ENCODE results near the gene METTL25. TPM values are rescaled to one million over a fixed set of nuclear protein-coding genes. Genes with fewer than 3 reads are reported as not detected.

METTL25 gene
- total RNA-seq, 2 experiments from 2014 or later, result 8.0 to 12.5 TPM

DNA sequence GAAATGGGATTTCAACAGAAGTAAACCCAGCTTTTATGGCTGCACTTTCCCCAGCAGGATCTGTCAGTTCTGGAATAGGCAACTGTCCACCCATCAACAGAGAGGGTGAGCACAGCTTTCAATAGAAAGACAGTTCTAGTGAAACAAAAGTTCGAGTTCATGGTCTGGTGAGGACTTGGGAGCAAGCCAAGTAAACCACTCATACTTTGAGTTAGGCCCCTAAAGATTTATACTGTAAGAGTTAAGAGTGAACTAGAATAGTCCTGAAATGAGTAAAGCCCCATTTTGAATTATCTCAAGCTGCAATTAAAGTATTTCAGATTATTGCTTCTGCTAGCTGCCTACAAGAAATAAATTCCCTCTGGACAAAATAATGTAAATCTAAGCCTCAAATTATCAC, 82.6 kb downstream of the METTL25 start:
- H3K27ac ChIP-seq (ENCODE audit: low read depth, low read length, poor library complexity, severe bottlenecking), result no peak overlapping the region
- H3K9me3 ChIP-seq (ENCODE audit: low read length), result no peaks in the 10 kb centered on the region
- H3K4me3 ChIP-seq (ENCODE audit: low read depth, low read length, poor library complexity, severe bottlenecking), result no peak overlapping the region
- no peaks in the 10 kb centered on the region for H3K79me2 ChIP-seq (ENCODE audit: insufficient read depth, low read depth, low read length)
- H3K9me2 ChIP-seq (ENCODE audit: insufficient read depth, low read length), result no peaks in the 10 kb centered on the region
- intact Hi-C loops (cut with micrococcal nuclease; ENCODE audit: unreplicated experiment), result no loop called here
- H3K4me1 ChIP-seq (ENCODE audit: insufficient read depth, low read length, poor library complexity, severe bottlenecking), result no peaks in the 10 kb centered on the region
- H3K36me3 ChIP-seq (ENCODE audit: insufficient read depth, low read length), result no peaks in the 10 kb centered on the region
- no peak overlapping the region for H3K4me2 ChIP-seq (ENCODE audit: low read length)
- CTCF ChIA-PET (ENCODE audit: unreplicated experiment), result no interaction called here
- no TSS peak for BruUV-seq (replicated peaks)
- DNase-seq (ENCODE audit: low spot score), result no peak
- POLR2A ChIA-PET, result no interaction called here
- H2AFZ ChIP-seq (ENCODE audit: low read length), result no peak overlapping the region
- TF ChIP-seq EZH2phosphoT487 (IDR thresholded peaks at IDR 0.05; ENCODE audit: borderline replicate concordance, low read depth, low read length), result no peak
- TF ChIP-seq, protein P1, sequence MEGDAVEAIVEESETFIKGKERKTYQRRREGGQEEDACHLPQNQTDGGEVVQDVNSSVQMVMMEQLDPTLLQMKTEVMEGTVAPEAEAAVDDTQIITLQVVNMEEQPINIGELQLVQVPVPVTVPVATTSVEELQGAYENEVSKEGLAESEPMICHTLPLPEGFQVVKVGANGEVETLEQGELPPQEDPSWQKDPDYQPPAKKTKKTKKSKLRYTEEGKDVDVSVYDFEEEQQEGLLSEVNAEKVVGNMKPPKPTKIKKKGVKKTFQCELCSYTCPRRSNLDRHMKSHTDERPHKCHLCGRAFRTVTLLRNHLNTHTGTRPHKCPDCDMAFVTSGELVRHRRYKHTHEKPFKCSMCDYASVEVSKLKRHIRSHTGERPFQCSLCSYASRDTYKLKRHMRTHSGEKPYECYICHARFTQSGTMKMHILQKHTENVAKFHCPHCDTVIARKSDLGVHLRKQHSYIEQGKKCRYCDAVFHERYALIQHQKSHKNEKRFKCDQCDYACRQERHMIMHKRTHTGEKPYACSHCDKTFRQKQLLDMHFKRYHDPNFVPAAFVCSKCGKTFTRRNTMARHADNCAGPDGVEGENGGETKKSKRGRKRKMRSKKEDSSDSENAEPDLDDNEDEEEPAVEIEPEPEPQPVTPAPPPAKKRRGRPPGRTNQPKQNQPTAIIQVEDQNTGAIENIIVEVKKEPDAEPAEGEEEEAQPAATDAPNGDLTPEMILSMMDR (conservative IDR thresholded peaks at IDR 0.05; ENCODE audit: low read length), result no peak
- H4K20me1 ChIP-seq (ENCODE audit: insufficient read depth, low read length), result 0 out of 2 replicates have a peak, but pooled peaks cover 3% of the 10 kb centered on the region

DNA sequence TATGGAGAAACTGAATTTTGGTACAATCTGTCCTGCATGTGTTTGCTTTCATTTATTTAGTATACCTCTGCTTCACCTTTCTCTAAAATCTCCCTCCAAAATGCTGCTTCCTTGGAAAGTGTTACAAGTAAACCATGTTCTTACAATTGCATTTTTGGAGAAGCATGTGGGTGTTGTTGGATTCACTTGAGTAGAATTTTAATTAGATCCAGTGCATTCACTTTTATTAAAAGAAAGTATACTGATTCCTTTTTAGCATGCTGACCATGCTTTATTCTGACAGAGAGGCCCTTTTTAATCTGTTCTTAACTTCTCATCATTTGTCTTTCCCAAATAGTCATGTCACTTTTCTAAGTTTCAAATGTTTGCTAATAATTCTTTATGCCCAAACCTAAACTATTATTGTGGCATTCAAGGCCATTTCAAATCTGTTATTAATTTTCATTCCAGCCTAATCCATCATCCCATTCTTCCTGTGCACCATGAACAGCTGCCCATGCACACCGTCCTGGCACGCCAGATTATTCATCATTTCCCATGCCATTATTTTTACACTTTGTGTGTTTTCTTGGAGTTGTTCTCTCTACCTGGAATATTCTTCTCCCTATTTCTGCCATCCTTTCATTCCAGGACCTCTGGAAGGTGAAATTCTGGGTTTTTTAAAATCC, 90.7 kb downstream of the METTL25 start:
- TF ChIP-seq, protein P1 (conservative IDR thresholded peaks at IDR 0.05; ENCODE audit: low read length), result no peak
- no peak for TF ChIP-seq EZH2phosphoT487 (IDR thresholded peaks at IDR 0.05; ENCODE audit: borderline replicate concordance, low read depth, low read length)
- H2AFZ ChIP-seq (ENCODE audit: low read length), result no peak overlapping the region
- intact Hi-C loops (cut with micrococcal nuclease; ENCODE audit: unreplicated experiment), result no loop called here

DNA sequence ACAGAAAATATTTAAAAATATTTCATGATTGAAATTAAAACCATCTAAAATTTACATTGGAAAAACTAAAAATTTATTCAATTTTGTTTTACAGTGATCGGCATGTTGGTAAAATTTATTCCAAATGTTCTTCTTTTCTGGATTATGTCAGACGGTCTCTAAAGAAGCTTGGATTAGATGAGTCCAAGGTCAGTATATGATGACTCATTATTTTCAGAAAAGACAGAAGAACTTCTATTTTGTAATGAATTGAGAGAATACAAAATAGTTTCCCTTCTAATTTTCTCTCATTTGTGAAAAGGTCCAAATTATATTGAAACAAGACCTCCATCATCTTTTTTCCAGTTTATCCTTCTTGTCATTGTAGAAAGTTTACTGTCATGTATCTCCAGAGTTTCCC, 98.3 kb downstream of the METTL25 start:
- Histone ChIP-seq H3K9me2 (ENCODE audit: insufficient read depth, low read length) (no peaks in the 10 kb centered on the region), H3K27ac (ENCODE audit: low read depth, low read length, poor library complexity, severe bottlenecking) (no peak overlapping the region), H3K9me3 (ENCODE audit: low read length) (no peaks in the 10 kb centered on the region), H3K36me3 (ENCODE audit: insufficient read depth, low read length) (no peaks in the 10 kb centered on the region), H2AFZ (ENCODE audit: low read length) (no peak overlapping the region), H4K20me1 (ENCODE audit: insufficient read depth, low read length) (no peaks in the 10 kb centered on the region), H3K4me2 (ENCODE audit: low read length) (no peak overlapping the region), H3K79me2 (ENCODE audit: insufficient read depth, low read depth, low read length) (no peaks in the 10 kb centered on the region), H3K4me1 (ENCODE audit: insufficient read depth, low read length, poor library complexity, severe bottlenecking) (no peaks in the 10 kb centered on the region), H3K4me3 (ENCODE audit: low read depth, low read length, poor library complexity, severe bottlenecking) (no peak overlapping the region)
- no peak for TF ChIP-seq EZH2phosphoT487 (IDR thresholded peaks at IDR 0.05; ENCODE audit: borderline replicate concordance, low read depth, low read length)
- TF ChIP-seq, protein P1 (conservative IDR thresholded peaks at IDR 0.05; ENCODE audit: low read length), result no peak
- no peak for DNase-seq (ENCODE audit: low spot score)
- BruUV-seq (replicated peaks), result no TSS peak
- POLR2A ChIA-PET, result interaction anchor here (0.9 kb wide), 1 partner anchor 23 kb away, joined by 3 read pairs; no protein-coding TSS in a partner anchor
- intact Hi-C loops (cut with micrococcal nuclease; ENCODE audit: unreplicated experiment), result no loop called here
- CTCF ChIA-PET (ENCODE audit: unreplicated experiment), result no interaction called here

More for the DNA sequence above, 90.7 kb downstream of the METTL25 start:
- Histone ChIP-seq H3K4me3 (ENCODE audit: low read depth, low read length, poor library complexity, severe bottlenecking) (no peak overlapping the region), H3K36me3 (ENCODE audit: insufficient read depth, low read length) (no peaks in the 10 kb centered on the region), H3K79me2 (ENCODE audit: insufficient read depth, low read depth, low read length) (no peaks in the 10 kb centered on the region), H3K27ac (ENCODE audit: low read depth, low read length, poor library complexity, severe bottlenecking) (no peak overlapping the region), H4K20me1 (ENCODE audit: insufficient read depth, low read length) (no peaks in the 10 kb centered on the region), H3K4me2 (ENCODE audit: low read length) (no peak overlapping the region), H3K9me2 (ENCODE audit: insufficient read depth, low read length) (no peaks in the 10 kb centered on the region), H3K4me1 (ENCODE audit: insufficient read depth, low read length, poor library complexity, severe bottlenecking) (no peaks in the 10 kb centered on the region), H3K9me3 (ENCODE audit: low read length) (no peaks in the 10 kb centered on the region)
- no TSS peak for BruUV-seq (replicated peaks)
- CTCF ChIA-PET (ENCODE audit: unreplicated experiment), result no interaction called here
- POLR2A ChIA-PET, result interaction anchor here (1.6 kb wide), 1 partner anchor 9 kb away, joined by 5 read pairs; no protein-coding TSS in a partner anchor
- no peak for DNase-seq (ENCODE audit: low spot score)
